H1 (cell line): ENCODE measurements around the gene TRMT10C.

Experiments
- ATF3 ChIP-seq: IDR thresholded peaks from 2 replicates; pipeline ENCODE4 v1.6.1; 2011; ENCODE audit warnings: low read depth, mild to moderate bottlenecking, low read length; ENCODE audit not compliant: insufficient read depth
- CTCF ChIP-seq, 3 experiments: IDR thresholded peaks; 1 replicate in 2 of 3; 2 replicates in 1 of 3; pipeline versions ENCODE4 v1.5.1 to v1.6.1; 2011; ENCODE audit warnings: low read length in 3 of 3, mild to moderate bottlenecking in 3 of 3, inconsistent platforms in 2 of 3, low read depth in 1 of 3, moderate library complexity in 1 of 3; ENCODE audit not compliant: insufficient read depth in 1 of 3; ENCODE audit errors: control extremely low read depth in 1 of 3
- HDAC2 ChIP-seq, 2 experiments: fragments of 300-600 bp in 1 of 2; sonication (generic) in 1 of 2; IDR thresholded peaks; 2 replicates each; pipeline ENCODE4 v1.6.1; 2011 to 2012; ENCODE audit warnings: low read depth in 2 of 2, low read length in 2 of 2, mild to moderate bottlenecking in 2 of 2, moderate library complexity in 2 of 2, borderline replicate concordance in 1 of 2, inconsistent platforms in 1 of 2
- POLR2A ChIP-seq, 2 experiments: IDR thresholded peaks; 1 replicate in 1 of 2; 2 replicates in 1 of 2; pipeline ENCODE4 v1.6.1; 2011; ENCODE audit warnings: low read depth in 2 of 2, low read length in 2 of 2, mild to moderate bottlenecking in 2 of 2; ENCODE audit errors: control extremely low read depth in 1 of 2
- SP2 ChIP-seq: IDR thresholded peaks from 2 replicates; pipeline ENCODE4 v1.6.1; 2012; ENCODE audit warnings: mild to moderate bottlenecking, low read length, inconsistent platforms
- SRF ChIP-seq: IDR thresholded peaks from 2 replicates; pipeline ENCODE4 v1.6.1; 2011; ENCODE audit warnings: mild to moderate bottlenecking, low read depth, low read length, moderate library complexity

- TF ChIP-seq HDAC2 (IDR thresholded peaks at IDR 0.05; ENCODE audit: borderline replicate concordance in 1 of 2, low read depth in 2 of 2, low read length in 2 of 2) (no peak), POLR2A (IDR thresholded peaks at IDR 0.05; ENCODE audit: control extremely low read depth in 1 of 2, low read depth in 2 of 2, low read length in 2 of 2) (no peak), SRF (no peak), CTCF (IDR thresholded peaks at IDR 0.05; ENCODE audit: control extremely low read depth in 1 of 3, insufficient read depth in 1 of 3, low read depth in 1 of 3, low read length in 3 of 3) (no peak), ATF3 (no peak), SP2 (no peak)
Observed at GRCh38 chr3:101548527-101549105, 13.1 kb upstream of the TRMT10C start.
